B cell (primary cell): Measurements from ENCODE around the gene APBA2.

ENCODE experiments used
- EZH2 ChIP-seq: IDR thresholded peaks from 2 replicates; pipeline ENCODE4 v1.6.1; 2012; ENCODE audit warnings: borderline replicate concordance, low read depth, mild to moderate bottlenecking, moderate library complexity, low read length; ENCODE audit not compliant: insufficient read depth, poor library complexity, severe bottlenecking
- TF ChIP-seq, protein P1 (sequence below): fragments of 200-600 bp; IDR thresholded peaks from one replicate; pipeline ENCODE4 v1.8.0; 2022; ENCODE audit warnings: antibody characterized with exemption, mild to moderate bottlenecking

DNA sequence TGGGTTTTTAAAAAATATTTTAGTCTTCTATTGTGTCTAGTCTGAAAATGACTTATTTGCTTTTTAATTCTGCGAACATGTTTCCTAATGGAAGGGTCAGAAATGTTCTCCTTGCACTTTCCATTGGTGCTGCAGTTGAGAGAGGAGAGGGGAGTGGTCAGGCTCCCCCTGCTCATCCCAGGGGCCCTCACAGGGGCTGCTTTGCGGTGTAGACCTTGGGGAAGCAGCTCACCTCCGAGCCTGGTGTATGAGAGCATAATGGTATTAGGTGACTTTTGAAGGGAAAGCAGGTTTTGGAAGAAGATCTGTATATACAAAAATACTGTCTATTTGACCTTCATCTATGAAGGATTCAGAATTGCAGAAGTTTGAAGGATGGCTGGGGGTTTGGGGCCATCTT is 28.3 kb downstream of the APBA2 start:
- TF ChIP-seq, protein P1, sequence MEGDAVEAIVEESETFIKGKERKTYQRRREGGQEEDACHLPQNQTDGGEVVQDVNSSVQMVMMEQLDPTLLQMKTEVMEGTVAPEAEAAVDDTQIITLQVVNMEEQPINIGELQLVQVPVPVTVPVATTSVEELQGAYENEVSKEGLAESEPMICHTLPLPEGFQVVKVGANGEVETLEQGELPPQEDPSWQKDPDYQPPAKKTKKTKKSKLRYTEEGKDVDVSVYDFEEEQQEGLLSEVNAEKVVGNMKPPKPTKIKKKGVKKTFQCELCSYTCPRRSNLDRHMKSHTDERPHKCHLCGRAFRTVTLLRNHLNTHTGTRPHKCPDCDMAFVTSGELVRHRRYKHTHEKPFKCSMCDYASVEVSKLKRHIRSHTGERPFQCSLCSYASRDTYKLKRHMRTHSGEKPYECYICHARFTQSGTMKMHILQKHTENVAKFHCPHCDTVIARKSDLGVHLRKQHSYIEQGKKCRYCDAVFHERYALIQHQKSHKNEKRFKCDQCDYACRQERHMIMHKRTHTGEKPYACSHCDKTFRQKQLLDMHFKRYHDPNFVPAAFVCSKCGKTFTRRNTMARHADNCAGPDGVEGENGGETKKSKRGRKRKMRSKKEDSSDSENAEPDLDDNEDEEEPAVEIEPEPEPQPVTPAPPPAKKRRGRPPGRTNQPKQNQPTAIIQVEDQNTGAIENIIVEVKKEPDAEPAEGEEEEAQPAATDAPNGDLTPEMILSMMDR: no peak
- no peak for TF ChIP-seq EZH2
